ENCODE data around the gene STRAP.

DNA sequence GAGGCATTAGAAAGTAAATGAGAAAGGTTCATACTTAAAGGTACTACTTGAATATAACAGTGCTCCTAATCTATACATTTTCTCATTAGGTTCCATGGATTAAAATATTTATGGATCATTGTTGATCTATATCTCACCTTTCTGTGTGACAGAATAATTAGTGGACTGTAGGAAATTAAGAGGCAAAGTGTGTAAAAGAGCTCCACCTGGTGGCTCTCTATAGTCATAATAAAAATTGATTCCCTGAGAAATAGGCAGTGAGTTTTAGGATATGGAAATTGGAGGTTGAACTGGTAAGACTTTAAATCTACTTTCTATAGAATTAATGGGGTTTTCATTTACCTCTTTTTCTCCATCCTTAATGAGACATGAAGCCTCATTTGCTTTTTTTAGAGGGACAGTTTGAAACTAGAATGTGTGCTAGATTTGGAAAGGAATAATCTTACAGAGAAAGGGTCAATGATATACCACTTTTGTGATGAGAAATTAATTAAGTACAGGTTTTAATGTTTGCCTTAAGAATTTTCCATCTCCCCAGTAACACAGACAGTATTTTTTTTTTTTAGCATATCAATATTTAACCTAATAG, 17.2 kb downstream of the STRAP start:
- TF ChIP-seq KLF16 (CRISPR knock-in tag; IDR thresholded peaks at IDR 0.05) = no peak
- no peak for TF ChIP-seq FOSL2 (CRISPR knock-in tag; IDR thresholded peaks at IDR 0.05)
- no peak for TF ChIP-seq ZNF841 (CRISPR knock-in tag; IDR thresholded peaks at IDR 0.05; ENCODE audit: borderline replicate concordance)
- no peak for TF ChIP-seq AKNA (CRISPR knock-in tag; IDR thresholded peaks at IDR 0.05; ENCODE audit: borderline replicate concordance)
- no peak for TF ChIP-seq POLR2A (IDR thresholded peaks at IDR 0.05; ENCODE audit: insufficient read depth in 1 of 2, low read depth in 2 of 2, low read length in 2 of 2)
- no peak for TF ChIP-seq RELA (CRISPR knock-in tag; IDR thresholded peaks at IDR 0.05)
- no peak for TF ChIP-seq EP300 (IDR thresholded peaks at IDR 0.05; ENCODE audit: low read depth in 2 of 2, low read length in 2 of 2)
- no peak for TF ChIP-seq EP300 (CRISPR knock-in tag; IDR thresholded peaks at IDR 0.05; ENCODE audit: borderline replicate concordance)

Data from HepG2 (cell line).